LNCAP (cell line): Measurements from ENCODE around the gene LASP1NB.

Experiments used
- TF ChIP-seq, protein P1 (sequence below): fragments of 450-650 bp; IDR thresholded peaks from 2 replicates; pipeline ENCODE4 v1.5.1; 2017; ENCODE audit warnings: mild to moderate bottlenecking

Gene LASP1NB

DNA sequence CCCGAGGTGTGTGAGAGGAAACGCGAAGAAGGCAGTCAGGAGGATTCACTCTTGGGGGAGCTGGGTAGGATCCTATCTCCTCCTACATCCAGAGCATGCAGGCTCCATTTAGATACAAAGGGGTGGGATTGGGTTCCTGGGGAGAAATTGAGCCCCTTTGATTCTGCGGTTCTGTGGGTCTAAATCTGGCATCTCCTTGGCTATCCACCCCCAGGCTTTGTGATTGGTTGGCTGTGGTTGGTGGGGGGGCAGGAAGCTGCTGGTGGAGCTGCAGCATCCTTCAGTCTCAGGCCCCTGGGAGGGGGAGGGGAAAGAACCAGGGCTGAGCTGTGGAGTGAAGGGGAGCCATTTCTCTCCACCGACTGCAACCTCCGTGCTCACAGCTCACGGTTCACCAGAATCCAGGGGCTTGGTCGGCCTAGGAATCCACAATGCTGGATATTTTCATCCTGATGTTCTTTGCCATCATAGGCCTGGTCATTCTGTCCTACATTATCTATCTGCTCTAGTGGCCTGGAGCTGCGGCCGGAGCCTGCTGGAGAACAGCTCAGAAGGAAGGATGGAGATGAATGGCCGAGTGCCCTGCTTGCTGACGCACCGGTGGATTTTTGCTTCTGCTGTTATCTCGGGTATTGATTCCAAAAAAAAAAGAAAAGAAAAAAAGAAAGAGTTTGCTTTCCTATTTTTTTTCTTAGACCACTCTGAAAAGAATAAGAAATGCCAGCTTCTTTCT lies at the start of gene LASP1NB:
TSS of gene LASP1NB (plus strand) at position 352 of the 733 bp plus-strand sequence.
- TF ChIP-seq, protein P1, sequence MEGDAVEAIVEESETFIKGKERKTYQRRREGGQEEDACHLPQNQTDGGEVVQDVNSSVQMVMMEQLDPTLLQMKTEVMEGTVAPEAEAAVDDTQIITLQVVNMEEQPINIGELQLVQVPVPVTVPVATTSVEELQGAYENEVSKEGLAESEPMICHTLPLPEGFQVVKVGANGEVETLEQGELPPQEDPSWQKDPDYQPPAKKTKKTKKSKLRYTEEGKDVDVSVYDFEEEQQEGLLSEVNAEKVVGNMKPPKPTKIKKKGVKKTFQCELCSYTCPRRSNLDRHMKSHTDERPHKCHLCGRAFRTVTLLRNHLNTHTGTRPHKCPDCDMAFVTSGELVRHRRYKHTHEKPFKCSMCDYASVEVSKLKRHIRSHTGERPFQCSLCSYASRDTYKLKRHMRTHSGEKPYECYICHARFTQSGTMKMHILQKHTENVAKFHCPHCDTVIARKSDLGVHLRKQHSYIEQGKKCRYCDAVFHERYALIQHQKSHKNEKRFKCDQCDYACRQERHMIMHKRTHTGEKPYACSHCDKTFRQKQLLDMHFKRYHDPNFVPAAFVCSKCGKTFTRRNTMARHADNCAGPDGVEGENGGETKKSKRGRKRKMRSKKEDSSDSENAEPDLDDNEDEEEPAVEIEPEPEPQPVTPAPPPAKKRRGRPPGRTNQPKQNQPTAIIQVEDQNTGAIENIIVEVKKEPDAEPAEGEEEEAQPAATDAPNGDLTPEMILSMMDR, result no peak

DNA sequence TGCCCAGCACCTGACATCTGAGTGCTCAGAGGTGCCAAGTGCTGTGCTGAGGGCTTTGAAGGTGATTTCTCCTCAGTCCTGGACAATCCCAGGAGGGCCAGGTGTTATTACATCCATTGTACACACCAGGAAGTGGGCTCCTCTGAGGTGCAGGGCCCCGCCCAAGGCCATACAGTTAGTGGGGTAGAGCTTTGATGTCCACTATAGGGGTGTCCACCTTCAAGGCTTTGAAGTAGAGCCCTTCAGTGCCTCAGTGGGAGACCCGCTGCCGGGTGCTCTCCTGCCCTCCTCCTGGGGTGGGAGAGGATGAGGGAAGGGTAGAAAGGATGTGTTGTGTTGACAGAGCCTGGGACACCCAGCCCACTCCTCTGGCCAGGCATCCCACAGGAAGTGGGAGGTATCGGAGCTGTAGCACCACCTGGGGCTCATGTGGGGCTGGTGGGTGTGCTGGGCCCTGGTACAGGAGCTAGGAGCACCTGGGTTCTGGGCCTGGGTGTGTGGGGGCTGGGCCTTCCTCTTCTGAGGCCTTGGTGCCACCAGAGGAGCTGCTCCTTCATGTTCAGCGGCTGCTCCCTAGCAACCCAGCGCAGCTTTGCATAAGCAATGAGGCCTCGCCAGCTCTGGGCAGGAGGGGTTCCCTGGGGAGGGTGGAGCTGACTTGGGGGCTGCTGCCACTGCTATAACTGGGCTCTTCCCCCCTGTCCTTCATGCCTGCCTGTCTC lies 48.1 kb upstream of the LASP1NB start:
- TF ChIP-seq, protein P1, result no peak

DNA sequence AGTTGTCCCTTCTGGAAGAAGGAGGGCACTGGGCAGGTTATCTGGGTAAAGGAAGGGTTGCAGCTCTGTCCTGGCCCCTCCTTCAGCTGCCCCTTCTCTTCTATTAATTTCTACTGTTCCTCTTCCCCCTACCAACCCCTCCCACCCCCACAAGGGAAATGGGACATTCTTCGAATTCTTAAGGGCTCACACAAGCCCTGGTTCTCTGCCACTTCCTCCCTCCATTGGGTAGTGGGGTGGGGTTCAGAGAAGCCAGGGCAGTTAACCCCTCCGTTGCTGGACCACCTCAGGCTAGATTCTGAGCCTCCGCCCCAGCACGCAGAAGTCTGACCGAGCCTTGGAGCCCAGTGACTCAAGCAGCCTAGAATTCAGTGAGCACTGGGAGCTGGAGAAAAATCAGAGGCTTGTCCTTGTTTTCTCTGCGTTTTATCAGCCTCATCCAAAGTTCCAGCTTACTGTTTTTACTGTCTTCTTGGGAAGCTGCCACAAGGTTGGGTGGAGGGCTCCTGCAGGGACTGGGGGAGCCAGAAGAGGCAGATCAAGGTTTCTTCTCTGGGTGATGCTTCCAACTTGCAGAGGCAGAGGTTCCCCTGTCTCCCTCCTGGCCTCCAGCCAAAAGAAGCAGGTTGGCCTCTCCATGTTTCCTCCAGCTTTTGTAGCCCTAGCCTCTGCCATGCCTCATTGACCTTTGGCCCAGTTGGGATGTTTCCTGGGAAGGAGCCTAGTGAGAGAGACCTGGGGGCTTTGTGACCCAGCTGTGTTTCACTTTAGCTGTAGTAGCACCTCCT lies 45.3 kb upstream of the LASP1NB start:
- TF ChIP-seq, protein P1, result no peak

DNA sequence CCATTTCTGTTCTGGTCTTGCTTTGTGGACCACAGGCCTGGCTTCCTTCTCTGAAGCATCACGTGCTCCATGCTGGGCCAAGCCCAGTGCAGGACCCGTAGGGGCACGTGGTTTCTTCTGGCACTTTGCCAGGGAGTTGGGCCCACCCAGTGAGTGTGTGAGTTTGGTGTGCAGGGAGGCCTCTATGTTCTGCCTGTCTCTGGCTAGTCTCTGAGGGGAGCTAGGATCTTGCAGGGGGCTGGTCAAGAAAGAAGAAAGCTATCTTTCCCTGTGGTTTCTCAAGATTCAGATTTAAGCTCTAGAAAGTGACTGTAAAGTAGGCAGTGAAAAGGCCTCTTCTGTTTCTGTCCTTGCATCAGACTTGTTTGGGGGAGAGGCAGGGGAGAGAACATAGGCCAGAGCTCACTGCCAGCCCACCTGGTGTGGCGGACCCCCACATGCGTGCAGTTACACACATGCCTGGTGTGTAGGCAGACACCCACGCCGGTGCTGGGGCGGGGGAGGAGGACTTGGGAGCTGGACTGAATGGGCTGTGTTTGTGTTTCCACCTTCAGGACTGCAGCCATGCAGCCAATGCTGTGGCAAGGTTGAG lies 43.7 kb upstream of the LASP1NB start:
- TF ChIP-seq, protein P1, result no peak

DNA sequence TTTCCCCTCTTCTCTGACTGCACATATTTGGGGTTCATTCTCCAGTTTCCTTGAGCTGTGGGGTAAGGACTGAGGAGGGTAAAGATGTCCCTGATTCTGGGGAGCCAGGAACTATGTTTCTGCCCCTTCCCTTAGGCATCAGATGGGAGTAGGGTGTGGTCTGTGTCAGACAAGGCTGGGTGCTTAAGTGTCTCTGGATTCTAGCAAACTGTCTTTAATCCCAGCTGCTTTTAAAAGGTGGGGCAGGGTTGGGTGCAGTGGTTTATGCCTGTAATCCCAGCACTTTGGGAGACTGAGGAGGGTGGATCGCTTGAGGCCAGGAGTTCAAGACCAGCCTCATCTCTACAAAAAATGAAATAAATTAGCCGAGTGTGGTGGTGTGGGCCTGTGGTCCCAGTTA lies 42.5 kb upstream of the LASP1NB start:
- TF ChIP-seq, protein P1, result no peak

DNA sequence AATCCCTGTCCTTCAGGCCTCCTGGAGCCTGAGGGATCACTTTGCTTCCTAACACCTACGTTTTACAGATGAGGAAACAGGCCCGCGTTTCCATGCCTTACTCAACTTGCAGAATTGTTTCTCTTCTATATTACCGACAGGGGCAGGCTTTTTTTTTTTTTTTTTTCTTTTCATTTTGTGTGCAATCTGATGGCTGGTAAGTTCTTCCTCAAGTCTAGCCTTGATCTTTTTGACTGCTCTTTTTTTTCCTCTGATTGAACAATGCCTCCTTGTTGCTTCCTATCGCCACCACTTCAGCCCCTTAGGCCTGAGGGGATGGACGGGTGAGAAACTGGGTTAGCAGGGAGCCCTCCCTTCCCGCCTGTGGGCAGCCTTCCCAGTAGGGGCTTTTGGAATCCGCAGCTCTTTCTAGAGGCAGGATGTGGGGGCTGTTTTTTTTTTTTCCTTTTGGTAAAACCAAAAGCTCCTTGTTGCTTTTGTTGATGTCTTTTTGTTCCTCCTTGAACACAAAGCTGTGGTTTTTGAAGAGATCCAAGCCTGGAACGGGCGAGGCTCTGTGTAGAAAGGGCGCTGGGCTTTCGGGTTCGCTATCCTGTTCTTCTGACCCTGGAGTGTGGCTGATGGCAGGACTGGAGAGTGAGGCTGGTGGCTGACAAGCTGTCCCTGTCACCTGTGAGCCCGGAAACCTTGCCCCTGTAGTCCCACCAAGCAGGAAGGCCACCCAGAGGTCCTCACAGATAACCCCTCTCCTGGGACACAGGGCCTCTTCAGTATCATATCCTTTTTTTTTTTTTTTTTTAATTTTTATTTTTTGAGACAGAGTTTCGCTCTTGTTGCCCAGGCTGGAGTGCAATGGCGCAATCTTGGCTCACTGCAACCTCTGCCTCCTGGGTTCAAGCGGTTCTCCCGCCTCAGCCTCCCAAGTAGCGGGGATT lies 41.6 kb upstream of the LASP1NB start:
- TF ChIP-seq, protein P1, result no peak
